Stimulated activated effector memory CD8-positive, alpha-beta T cell treated with anti-CD3 and anti-CD28 coated beads, Interleukin-12 subunit alpha, Interleukin-12 subunit beta, amount 100 ng/mL, for 72 hours (primary cell): ENCODE measurements around the gene FOXL3.
A peak's percentile ranks its signal among the peaks of the same experiment; 100 is the strongest.
"Not testable (repeated sequence)": the region's sequence is repeated elsewhere in the genome, so short reads cannot be mapped to it uniquely, and the experiment has no call there.

ENCODE experiments used
- ATAC-seq: fragments of 150-1000 bp; cut with Tn5 transposase; 2 replicates; pipeline ENCODE4 v1.10.0; 2021
- DNase-seq, 2 donors: peaks; one replicate each; pipeline ENCODE4 v3.0.0; 2021 to 2022; ENCODE audit warnings: low spot score in 2 of 2
- H3K27ac Mint-ChIP-seq: one replicate; pipeline ENCODE4 v1.8.0; 2022; ENCODE audit warnings: mild to moderate bottlenecking, mixed read lengths
- H3K36me3 Mint-ChIP-seq: one replicate; pipeline ENCODE4 v1.8.0; 2022; ENCODE audit warnings: mild to moderate bottlenecking, mixed read lengths
- H3K4me1 Mint-ChIP-seq: one replicate; pipeline ENCODE4 v1.8.0; 2022; ENCODE audit warnings: mixed read lengths
- H3K4me3 Mint-ChIP-seq: one replicate; pipeline ENCODE4 v1.8.0; 2022; ENCODE audit warnings: mild to moderate bottlenecking, mixed read lengths
- H3K9me3 Mint-ChIP-seq: one replicate; pipeline ENCODE4 v1.8.0; 2022; ENCODE audit warnings: mixed read lengths

FOXL3 gene

DNA sequence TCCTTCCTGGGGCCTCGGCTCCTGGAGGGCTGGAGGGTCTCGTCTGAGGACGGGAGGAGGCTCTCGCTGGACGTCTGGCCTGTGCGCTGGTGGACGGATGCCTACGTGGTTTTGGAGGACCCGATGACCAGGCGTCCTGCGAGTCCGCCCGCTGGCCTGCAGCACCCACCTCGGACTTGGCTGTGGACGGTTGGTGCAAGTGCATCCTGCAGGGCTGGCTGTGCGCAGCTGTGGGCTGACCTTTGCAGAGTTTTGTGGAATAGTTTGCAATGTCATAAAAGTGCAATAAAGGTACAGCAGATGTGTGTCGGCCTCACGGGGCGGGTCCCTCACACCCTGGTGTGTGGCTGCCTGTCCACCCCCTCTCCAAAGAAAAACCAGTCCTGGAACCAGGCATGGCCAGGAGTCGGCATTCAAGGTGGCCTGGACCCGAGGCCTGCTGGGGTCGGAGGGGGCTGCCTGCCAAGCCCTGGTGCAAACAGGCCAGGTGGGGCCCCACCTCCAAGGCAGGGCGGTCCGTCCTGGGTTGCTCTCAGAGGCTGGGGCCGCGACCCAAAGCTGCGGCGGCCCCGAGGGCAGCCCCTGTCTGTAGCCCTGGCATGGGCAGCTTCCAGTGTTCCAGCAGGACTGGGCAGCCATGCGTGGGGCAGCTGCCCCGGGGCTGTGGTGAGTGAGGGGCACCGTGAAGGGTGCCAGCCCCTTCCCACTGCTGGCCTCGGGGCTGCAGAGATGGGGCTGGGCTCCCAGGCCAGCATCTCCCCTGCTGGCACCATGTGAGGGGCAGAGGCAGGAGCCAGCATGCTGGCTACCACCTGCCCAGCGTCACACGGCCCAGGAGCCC lies 29.3 kb upstream of the FOXL3 start:
- no peak overlapping the region for H3K27ac Mint-ChIP-seq
- no peak overlapping the region for H3K4me3 Mint-ChIP-seq
- DNase-seq (no peak), ATAC-seq (no peak)
- H3K4me1 Mint-ChIP-seq = peaks cover 23% of the 10 kb centered on the region
- H3K36me3 Mint-ChIP-seq = peaks cover 12% of the 10 kb centered on the region
- peaks cover 4% of the 10 kb centered on the region for H3K9me3 Mint-ChIP-seq

DNA sequence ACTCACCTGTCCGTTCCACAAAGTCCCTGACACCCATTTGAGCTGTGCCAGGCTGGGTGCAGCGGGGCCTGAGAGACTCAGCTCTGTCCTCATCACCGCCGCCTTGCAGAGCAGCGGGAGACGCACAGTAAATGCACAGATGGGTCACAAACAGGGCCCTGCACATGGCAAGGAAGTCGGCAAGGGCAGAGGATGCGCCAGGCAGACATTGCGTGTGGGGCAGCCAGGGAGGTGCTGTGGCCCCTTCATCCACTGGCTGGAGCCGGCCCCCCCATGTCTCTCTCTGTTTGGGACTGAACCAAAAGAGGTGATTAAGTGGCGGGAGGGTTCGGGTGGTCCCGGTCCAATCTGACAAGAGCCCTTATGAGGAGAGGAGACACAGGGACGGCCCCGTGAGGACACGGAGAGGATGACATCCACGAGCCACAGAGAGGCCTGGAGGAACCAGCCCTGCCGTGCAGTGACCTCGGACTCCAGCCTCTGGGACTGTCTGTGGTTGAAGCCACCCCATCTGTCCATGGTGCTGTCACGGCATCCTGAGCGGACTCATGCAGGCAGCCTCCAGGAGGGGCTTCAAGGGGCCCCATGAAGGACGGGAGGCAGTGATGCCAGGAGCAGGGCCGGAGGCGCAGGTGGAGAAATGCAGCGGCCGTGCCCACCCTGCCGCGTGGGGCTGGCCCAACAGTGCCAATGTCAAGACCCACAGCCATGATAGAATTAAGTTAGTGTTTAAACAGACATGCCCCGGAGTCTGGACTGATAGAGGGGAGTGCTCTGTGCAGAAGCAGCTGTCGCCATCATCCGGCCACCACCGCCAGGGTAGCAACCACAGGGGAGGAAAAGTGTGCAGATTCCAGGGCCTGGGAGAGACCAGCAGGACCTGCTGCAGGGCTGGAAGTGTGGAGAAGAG lies 28.4 kb upstream of the FOXL3 start:
- Mint-ChIP-seq H3K36me3 (peaks cover 12% of the 10 kb centered on the region), H3K27ac (peak overlapping the region; percentile 69), H3K4me3 (no peak overlapping the region), H3K9me3 (peaks cover 4% of the 10 kb centered on the region), H3K4me1 (peaks cover 23% of the 10 kb centered on the region)
- ATAC-seq (no peak), DNase-seq (no peak)

DNA sequence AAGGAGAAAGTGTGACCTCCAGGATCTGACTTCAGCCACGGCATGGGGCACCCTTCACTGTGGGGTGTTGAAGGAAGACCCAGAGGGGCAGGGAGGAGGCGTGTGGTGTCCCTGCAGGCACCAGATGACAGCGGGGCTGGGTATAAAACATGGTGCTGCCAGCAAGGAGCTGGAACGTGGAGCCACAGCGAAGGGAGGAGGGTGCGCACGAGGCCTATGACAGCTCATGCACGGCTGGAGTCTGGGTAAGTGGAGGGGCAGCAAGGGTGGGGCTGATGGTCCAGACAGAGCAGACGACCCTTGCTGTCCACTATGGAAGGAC lies 27.8 kb upstream of the FOXL3 start:
- Mint-ChIP-seq H3K9me3 (peaks cover 4% of the 10 kb centered on the region), H3K27ac (peak overlapping the region; percentile 69), H3K36me3 (peaks cover 12% of the 10 kb centered on the region), H3K4me3 (no peak overlapping the region), H3K4me1 (peaks cover 23% of the 10 kb centered on the region)
- ATAC-seq (no peak), DNase-seq (no peak)

DNA sequence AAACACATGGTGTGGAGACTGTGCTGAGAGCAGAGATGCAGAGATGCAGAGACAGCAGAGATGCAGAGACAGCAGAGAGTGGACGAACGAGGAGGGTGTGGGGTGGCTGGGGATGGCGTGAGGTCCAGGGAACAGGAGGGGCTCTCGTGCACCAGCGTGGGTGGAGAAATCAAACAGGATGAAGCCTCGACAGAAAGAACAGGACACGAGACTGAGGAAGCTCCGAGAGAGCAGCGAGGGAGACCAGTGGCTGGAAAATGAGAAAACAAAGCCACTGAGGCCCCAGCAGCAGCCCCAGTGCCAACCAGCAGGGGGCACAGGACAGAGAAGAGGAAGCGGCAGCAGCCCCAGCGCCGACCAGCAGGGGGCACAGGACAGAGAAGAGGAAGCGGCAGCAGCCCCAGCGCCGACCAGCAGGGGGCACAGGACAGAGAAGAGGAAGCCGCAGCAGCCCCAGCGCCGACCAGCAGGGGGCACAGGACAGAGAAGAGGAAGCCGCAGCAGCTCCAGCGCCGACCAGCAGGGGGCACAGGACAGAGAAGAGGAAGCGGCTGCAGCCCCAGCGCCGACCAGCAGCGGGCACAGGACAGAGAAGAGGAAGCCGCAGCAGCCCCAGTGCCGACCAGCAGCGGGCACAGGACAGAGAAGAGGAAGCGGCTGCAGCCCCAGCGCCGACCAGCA lies 27.2 kb upstream of the FOXL3 start:
- not testable (repeated sequence) for H3K4me3 Mint-ChIP-seq, H3K9me3 Mint-ChIP-seq, ATAC-seq
- peaks cover 12% of the 10 kb centered on the region for H3K36me3 Mint-ChIP-seq
- H3K27ac Mint-ChIP-seq = peak overlapping the region; percentile 69
- H3K4me1 Mint-ChIP-seq = peaks cover 23% of the 10 kb centered on the region
- peak in 1 of 2 donors; percentile 70 for DNase-seq

DNA sequence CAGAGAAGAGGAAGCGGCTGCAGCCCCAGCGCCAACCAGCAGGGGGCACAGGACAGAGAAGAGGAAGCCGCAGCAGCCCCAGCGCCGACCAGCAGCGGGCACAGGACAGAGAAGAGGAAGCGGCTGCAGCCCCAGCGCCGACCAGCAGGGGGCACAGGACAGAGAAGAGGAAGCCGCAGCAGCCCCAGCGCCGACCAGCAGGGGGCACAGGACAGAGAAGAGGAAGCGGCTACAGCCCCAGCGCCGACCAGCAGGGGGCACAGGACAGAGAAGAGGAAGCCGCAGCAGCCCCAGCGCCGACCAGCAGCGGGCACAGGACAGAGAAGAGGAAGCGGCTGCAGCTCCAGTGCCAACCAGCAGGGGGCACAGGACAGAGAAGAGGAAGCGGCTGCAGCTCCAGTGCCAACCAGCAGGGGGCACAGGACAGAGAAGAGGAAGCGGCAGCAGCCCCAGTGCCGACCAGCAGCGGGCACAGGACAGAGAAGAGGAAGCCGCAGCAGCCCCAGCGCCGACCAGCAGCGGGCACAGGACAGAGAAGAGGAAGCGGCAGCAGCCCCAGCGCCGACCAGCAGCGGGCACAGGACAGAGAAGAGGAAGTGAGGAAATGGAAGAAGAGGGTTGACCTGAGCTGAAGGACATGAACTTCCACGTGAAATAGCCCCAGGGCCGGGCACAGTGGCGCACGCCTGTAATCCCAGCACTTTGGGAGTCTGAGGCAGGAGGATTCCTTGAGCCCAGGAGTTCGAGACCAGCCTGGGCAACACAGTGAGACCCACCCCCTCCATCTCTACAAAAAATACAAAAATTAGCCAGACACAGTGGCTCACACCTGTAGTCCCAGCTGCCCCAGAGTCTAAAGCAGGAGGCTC lies 26.3 kb upstream of the FOXL3 start:
- not testable (repeated sequence) for ATAC-seq, H3K27ac Mint-ChIP-seq, H3K9me3 Mint-ChIP-seq
- Mint-ChIP-seq H3K4me3 (peak overlapping the region; percentile 14), H3K36me3 (peaks cover 12% of the 10 kb centered on the region), H3K4me1 (peaks cover 23% of the 10 kb centered on the region)
- peak; percentile 70 to 99 for DNase-seq

DNA sequence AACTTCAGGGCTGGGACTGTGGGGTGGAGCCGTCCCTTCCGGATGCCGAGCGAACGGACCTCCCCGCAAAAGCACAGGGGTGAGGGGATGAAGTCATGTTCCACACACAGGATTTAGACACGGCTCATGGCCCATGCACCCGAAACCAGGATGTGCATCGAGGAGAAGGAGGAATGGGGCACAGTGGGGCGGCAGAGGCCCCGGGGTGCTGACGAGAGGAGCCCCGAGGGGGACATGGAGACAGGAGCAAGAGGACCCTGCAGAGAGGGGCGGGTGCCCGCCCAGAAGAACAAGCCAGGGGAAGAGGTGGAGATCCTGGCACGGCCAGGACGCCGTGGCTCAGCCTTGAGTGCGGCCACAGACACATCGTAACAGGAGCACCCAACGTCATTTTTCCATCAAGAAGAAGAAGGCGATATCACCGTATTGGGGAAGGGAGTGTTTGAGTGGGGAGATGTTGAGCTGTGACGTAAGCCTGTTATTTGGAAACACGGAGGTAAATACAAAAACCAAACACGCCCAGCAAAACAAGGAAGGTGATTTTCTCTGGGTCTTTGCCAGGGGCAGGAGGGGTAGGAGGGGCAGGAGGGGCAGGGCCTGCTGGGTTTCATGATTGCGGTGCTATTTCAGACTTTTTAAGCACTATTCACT lies 25.3 kb upstream of the FOXL3 start:
- Mint-ChIP-seq H3K4me3 (no peak overlapping the region), H3K36me3 (peaks cover 5% of the 10 kb centered on the region), H3K27ac (no peak overlapping the region), H3K9me3 (peaks cover 4% of the 10 kb centered on the region), H3K4me1 (peaks cover 23% of the 10 kb centered on the region)
- ATAC-seq (no peak), DNase-seq (no peak)

DNA sequence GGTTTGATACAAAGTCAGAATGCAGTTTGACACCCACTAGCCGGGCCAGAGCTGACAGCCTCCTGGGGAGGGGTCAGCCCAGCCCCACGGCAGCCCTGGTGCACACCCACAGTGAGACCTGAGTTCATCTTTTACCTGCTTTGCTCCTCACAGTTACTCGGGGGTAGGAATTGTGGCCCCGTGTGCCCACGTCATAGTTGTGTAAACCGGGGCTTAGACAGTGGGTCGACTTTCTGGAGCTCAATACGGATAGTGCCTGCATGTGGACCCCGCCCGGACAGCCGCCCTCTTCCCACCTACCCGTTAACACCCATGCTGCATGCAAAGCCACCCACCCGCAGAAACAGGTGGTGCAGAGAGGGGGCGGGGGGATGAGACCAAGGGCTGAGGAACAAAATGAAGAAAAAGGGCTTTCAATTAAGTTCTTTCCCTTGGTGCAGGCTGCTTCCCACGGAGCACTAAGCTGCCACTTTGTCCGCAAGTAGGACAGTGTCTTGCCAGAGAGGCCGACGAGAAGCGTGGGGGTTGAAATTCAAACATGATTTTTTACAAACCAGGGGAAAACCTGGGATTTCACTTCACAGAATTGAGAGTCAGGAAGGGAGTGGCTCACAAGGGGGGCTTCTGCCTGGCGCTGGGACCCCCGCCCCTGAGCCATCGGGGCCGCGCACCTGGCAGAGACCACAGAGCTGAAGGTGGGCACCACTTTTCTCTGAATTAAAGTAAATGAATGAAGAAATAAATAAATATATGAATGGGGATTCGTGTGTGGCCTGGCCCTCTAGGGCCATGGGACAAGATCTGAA lies 24.6 kb upstream of the FOXL3 start:
- Mint-ChIP-seq H3K4me3 (no peak overlapping the region), H3K27ac (no peak overlapping the region), H3K4me1 (peaks cover 23% of the 10 kb centered on the region), H3K9me3 (peaks cover 4% of the 10 kb centered on the region), H3K36me3 (peaks cover 5% of the 10 kb centered on the region)
- DNase-seq (no peak), ATAC-seq (no peak)

DNA sequence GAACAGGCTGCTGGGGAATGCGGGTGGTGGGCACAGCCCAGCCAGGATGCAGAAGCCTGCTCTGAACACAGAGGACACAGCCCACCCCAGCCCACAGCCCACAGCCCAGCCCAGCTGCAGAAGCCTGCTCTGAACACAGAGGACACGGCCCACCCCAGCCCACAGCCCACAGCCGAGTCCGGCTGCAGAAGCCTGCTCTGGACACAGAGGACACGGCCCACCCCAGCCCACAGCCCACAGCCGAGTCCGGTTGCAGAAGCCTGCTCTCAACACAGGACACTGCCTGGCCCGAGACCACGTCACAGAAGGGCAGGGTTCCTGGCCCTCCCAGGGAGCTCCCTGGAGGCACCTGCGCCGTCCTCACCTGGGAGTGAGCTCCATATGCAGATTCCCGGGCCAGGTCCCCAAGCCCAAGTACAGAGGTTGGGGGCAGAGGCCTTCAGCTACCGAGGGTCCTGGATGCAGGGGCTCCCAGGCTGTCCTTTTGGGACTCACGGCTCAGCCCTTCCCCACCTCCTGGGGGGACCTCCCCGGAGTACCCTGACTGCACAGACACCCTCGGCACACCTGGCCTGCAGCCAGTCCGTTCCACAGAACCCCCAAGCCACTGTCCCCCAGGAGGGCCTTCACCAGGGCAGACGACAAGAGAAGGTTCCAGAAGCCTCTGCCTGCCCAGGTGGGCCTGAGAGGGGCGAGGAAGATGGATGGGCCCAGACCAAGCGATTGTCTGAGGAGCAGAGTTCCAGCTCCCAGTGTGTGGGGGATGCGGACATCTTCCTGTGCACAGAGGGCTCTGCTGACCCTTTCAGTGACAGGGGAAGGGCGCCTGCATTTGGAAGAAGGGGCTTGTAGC lies 23.7 kb upstream of the FOXL3 start:
- H3K4me1 Mint-ChIP-seq = peaks cover 23% of the 10 kb centered on the region
- H3K4me3 Mint-ChIP-seq = no peak overlapping the region
- peaks cover 5% of the 10 kb centered on the region for H3K36me3 Mint-ChIP-seq
- H3K27ac Mint-ChIP-seq = no peak overlapping the region
- ATAC-seq = peak; percentile 29
- peaks cover 4% of the 10 kb centered on the region for H3K9me3 Mint-ChIP-seq
- DNase-seq = no peak

DNA sequence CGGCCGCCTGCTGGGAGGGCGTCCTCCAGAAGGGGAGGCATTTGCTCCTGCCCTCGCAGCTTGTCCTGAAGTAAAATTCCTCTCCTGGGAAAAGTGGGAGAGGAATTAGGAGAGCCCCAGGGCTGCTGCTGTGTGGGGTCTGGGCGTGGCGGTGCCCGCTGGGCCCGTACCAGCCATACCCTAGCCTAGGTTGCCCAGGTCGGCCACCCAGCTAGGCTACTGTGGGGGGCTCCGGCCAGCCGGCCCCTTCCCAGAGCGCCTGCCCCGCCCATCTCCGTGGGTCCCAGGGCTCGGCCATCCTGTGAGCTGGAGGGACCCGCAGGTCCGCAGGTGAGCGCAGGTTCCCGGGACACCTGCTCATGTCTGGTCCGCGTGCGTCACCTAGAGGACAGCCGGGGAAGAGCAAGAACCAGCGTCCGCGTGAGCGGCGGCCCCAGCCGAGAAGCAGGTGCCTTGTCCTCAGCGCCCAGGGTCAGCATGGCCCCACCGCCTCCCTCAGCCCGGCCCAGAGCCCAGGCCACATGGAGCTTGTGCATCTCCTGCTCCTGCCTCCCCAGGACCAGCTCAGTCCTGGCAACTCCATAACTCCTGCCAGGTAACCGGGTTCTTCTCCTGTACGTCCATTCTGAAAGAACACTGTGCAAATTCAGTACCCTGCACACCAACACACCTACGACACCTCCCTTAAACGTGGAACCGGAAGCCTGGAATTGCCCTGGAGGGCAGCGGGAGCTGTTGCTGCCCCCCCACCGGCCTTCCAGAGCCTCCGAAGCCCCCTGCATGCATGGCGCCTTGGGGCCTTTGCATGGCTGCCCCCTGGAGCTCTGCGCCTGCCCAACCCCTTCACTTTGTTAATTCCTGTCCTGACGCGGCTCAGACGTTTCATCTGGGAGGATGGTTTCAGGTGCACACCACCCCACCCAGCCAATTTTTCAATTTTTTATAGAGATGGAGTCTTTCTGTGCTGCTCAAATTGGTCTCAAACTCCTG lies 22.8 kb upstream of the FOXL3 start:
- no peak overlapping the region for H3K4me3 Mint-ChIP-seq
- peaks cover 5% of the 10 kb centered on the region for H3K36me3 Mint-ChIP-seq
- H3K9me3 Mint-ChIP-seq = peaks cover 4% of the 10 kb centered on the region
- DNase-seq (no peak), ATAC-seq (no peak)
- H3K4me1 Mint-ChIP-seq = peaks cover 16% of the 10 kb centered on the region
- no peak overlapping the region for H3K27ac Mint-ChIP-seq

DNA sequence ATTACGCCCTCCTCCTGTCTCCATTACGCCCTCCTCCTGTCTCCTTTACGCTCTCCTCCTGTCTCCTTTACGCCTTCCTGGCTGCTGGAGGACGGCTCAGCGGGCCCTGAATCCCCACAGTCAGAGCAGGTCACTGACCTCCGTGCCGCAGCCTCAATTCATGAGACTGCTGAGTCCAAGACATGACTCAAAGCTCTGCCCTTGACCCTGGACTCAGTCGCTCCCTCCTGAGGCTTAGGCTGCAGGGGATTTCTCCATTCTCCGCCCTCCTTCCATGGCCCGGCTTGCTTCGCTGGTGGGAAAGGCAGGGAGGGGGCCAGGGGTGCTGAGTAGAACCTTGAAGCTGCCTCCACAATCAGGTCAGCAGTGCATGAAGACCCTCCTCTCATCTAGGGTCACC lies 21.0 kb upstream of the FOXL3 start:
- Mint-ChIP-seq H3K27ac (no peak overlapping the region), H3K36me3 (peaks cover 5% of the 10 kb centered on the region), H3K9me3 (peaks cover 10% of the 10 kb centered on the region), H3K4me1 (peaks cover 8% of the 10 kb centered on the region), H3K4me3 (no peak overlapping the region)
- DNase-seq = no peak
- ATAC-seq = no peak

DNA sequence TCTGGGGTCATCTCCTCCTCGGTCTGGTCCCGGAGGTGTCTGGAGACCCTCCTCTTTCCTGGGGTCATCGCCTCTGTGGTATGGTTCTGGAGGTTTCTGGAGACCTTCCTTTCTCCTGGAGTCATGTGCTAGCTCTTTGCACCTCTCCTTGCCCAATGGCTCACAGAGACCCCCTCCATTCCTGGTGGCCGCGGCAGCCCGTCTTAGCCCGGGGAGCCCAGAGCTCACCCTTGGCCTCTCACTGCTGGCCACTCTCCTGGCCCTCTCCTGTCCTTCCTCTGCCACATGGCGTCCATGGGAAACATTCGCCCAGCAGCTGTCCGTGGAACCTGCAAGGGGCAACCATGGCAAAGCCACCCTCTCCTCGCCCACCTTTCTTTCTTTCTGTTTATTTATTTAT lies 20.2 kb upstream of the FOXL3 start:
- no peak for ATAC-seq
- Mint-ChIP-seq H3K9me3 (peaks cover 8% of the 10 kb centered on the region), H3K27ac (no peak overlapping the region), H3K4me3 (no peak overlapping the region), H3K36me3 (peaks cover 5% of the 10 kb centered on the region), H3K4me1 (peaks cover under 1% of the 10 kb centered on the region)
- no peak for DNase-seq

DNA sequence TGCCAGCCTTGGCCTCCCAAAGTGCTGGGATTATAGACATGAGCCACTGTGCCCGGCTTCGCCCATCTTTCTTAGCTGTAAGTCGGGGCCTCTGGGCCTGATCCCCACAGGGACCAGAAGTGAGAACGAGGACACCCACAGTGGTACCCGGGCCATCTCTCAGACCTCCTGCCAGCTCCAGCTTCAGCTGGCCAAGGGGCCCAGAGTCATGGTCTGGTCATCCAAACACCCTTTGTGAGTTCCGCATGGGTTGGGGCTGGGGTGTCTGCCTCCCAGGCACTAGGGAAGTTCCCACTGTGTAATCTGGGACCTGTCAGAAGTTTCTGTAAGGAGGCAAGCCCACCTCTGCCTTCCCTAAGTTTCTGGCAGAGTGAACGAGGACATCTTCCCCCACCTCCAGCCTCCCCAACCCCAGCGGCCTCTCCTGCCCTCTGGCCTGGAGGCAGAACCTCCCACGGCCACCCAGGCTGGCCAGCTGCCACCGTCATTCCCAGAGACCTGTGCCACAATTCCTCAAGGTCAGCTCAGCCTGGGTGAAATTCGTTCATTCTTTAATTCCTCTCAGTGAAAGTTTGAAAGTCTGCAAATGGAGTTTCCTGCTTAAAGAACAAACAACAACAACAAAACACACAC lies 19.5 kb upstream of the FOXL3 start:
- peaks cover 8% of the 10 kb centered on the region for H3K9me3 Mint-ChIP-seq
- ATAC-seq (no peak), DNase-seq (no peak)
- H3K4me1 Mint-ChIP-seq = no peaks in the 10 kb centered on the region
- H3K4me3 Mint-ChIP-seq = no peak overlapping the region
- peaks cover 5% of the 10 kb centered on the region for H3K36me3 Mint-ChIP-seq
- H3K27ac Mint-ChIP-seq = no peak overlapping the region
